Measurements from ENCODE around the gene HSBP1L1. TPM values are rescaled to one million over a fixed set of nuclear protein-coding genes. Genes with fewer than 3 reads are reported as not detected.
A peak's percentile ranks its signal among the peaks of the same experiment; 100 is the strongest.

The HSBP1L1 gene
- total and polyA plus RNA-seq, 2 experiments from 2014 or later = 1.8 to 3.7 TPM

- peak within 1 kb of the TSS; percentile 86 for H2AFZ ChIP-seq
- TF ChIP-seq JUNB (IDR thresholded peaks at IDR 0.05; ENCODE audit: unreplicated experiment) (no peak), NANOG (IDR thresholded peaks at IDR 0.05; ENCODE audit: borderline replicate concordance) (no peak), POLR2AphosphoS5 (IDR thresholded peaks at IDR 0.05; ENCODE audit: low read depth) (peak; percentile 58; the same call in 1 of the 2 replicates), CREB1 (CRISPR knock-in tag; IDR thresholded peaks at IDR 0.05; ENCODE audit: low read depth) (peak; percentile 97), EZH2 (IDR thresholded peaks at IDR 0.05; ENCODE audit: low read depth, unreplicated experiment) (peak; percentile 81), REST (IDR thresholded peaks at IDR 0.05; ENCODE audit: unreplicated experiment) (no peak)
Observed at GRCh38 chr18:79951545-79952455, 12.6 kb upstream of the HSBP1L1 start, which contains the start of gene SLC66A2. SLC66A2 (minus strand) TSS chr18:79951653; CDS start chr18:79950926, 727 bp downstream.

GRCh38 chr18:79952456-79952995 lies 11.9 kb upstream of the HSBP1L1 start:
- Mint-ChIP-seq H3K4me1 (peaks cover 13% of the 10 kb centered on the region), H3K36me3 (ENCODE audit: low read depth) (no peaks in the 10 kb centered on the region; the same call in 2 of the 3 replicates), H3K27ac (no peak overlapping the region), H3K4me3 (peak overlapping the region; percentile 60; the same call in 2 of the 3 replicates), H3K27me3 (ENCODE audit: insufficient read depth, low read depth, poor library complexity) (peaks cover 61% of the 10 kb centered on the region), H3K9me3 (no peaks in the 10 kb centered on the region; the same call in 2 of the 3 replicates)
- 0 out of 2 replicates have a peak, but pooled peaks cover 2% of the 10 kb centered on the region for H3F3A ChIP-seq (replicated peaks; ENCODE audit: low read depth)
- peak overlapping the region; percentile 84 for H3K4me2 ChIP-seq
- H3K9me2 ChIP-seq (ENCODE audit: insufficient read depth) = no peaks in the 10 kb centered on the region
- peak; percentile 2; the same call in 2 of the 3 replicates for ATAC-seq
- no peak for TF ChIP-seq ETS1 (IDR thresholded peaks at IDR 0.05)
- H3K4me1 ChIP-seq (ENCODE audit: insufficient read depth) = peaks cover 8% of the 10 kb centered on the region; the same call in 1 of the 2 replicates
- H3K27me3 ChIP-seq (ENCODE audit: insufficient read depth) = peaks cover 73% of the 10 kb centered on the region
- no peak for DNase-seq (ENCODE audit: low spot score)
- no peaks in the 10 kb centered on the region for H3K36me3 ChIP-seq (ENCODE audit: insufficient read depth)
- H2AFZ ChIP-seq = peak overlapping the region; percentile 66; the same call in 1 of the 2 replicates
- no peaks in the 10 kb centered on the region for H3K79me2 ChIP-seq (replicated peaks; ENCODE audit: insufficient read depth)
- no peak overlapping the region for H3K27ac ChIP-seq (ENCODE audit: low read depth)
- peaks cover 14% of the 10 kb centered on the region for H4K20me1 ChIP-seq (replicated peaks; ENCODE audit: insufficient read depth)
- peak overlapping the region; percentile 66 for H3K4me3 ChIP-seq

More at GRCh38 chr18:79951545-79952455, 12.6 kb upstream of the HSBP1L1 start, which contains the start of gene SLC66A2:
- peak within 1 kb of the TSS; percentile 84 for H3K4me2 ChIP-seq
- H3K36me3 ChIP-seq (ENCODE audit: insufficient read depth) = no peaks in the 10 kb centered on the region
- H3K27ac ChIP-seq (ENCODE audit: low read depth) = no peak within 1 kb of the TSS
- H3K4me3 ChIP-seq = peak within 1 kb of the TSS; percentile 66
- peak; percentile 84 for DNase-seq (ENCODE audit: low spot score)
- Mint-ChIP-seq H3K27ac (no peak within 1 kb of the TSS), H3K36me3 (ENCODE audit: low read depth) (no peaks in the 10 kb centered on the region; the same call in 2 of the 3 replicates), H3K27me3 (ENCODE audit: insufficient read depth, low read depth, poor library complexity) (peaks cover 55% of the 10 kb centered on the region), H3K9me3 (no peaks in the 10 kb centered on the region; the same call in 2 of the 3 replicates), H3K4me3 (peak within 1 kb of the TSS; percentile 74), H3K4me1 (peaks cover 13% of the 10 kb centered on the region)
- H4K20me1 ChIP-seq (replicated peaks; ENCODE audit: insufficient read depth) = peaks cover 11% of the 10 kb centered on the region
- no peaks in the 10 kb centered on the region for H3K9me2 ChIP-seq (ENCODE audit: insufficient read depth)
- peaks cover 8% of the 10 kb centered on the region; the same call in 1 of the 2 replicates for H3K4me1 ChIP-seq (ENCODE audit: insufficient read depth)
- peaks cover 68% of the 10 kb centered on the region for H3K27me3 ChIP-seq (ENCODE audit: insufficient read depth)
- no peaks in the 10 kb centered on the region for H3K79me2 ChIP-seq (replicated peaks; ENCODE audit: insufficient read depth)
- H3F3A ChIP-seq (replicated peaks; ENCODE audit: low read depth) = 0 out of 2 replicates have a peak, but pooled peaks cover 2% of the 10 kb centered on the region
- ATAC-seq = peak; percentile 70

All from GM23338 (cell line).